Small intestine (tissue), 7 donors: ENCODE results near the gene NOL9. TPM values are rescaled to one million over a fixed set of nuclear protein-coding genes. Genes with fewer than 3 reads are reported as not detected.

Experiments
- DNase-seq, 2 donors: peaks; one replicate each; pipeline versions ENCODE4 v3.0.0 to v3.0.0-alpha.2; 2013
- FAIRE-seq: peaks from 2 replicates; lab custom pipeline; 2012; peaks lifted over from hg19 to GRCh38; lab: Jason Lieb, UNC
- H3K27ac ChIP-seq, 3 donors: one replicate each; pipeline ENCODE4 v1.5.1; 2013; ENCODE audit warnings: low read length in 2 of 3, mild to moderate bottlenecking in 2 of 3, control low read depth in 1 of 3, inconsistent platforms in 1 of 3, low read depth in 1 of 3, moderate library complexity in 1 of 3
- H3K27me3 ChIP-seq, 3 donors: one replicate each; pipeline ENCODE4 v1.6.1; 2013; ENCODE audit warnings: low read length in 3 of 3, inconsistent platforms in 1 of 3; ENCODE audit not compliant: control insufficient read depth in 3 of 3, insufficient read depth in 3 of 3
- H3K36me3 ChIP-seq, 3 donors: one replicate each; pipeline ENCODE4 v1.6.1; 2013; ENCODE audit warnings: low read length in 3 of 3, inconsistent platforms in 1 of 3, low read depth in 1 of 3, mild to moderate bottlenecking in 1 of 3, moderate library complexity in 1 of 3; ENCODE audit not compliant: control insufficient read depth in 3 of 3, insufficient read depth in 2 of 3
- H3K4me1 ChIP-seq, 3 donors: one replicate each; pipeline ENCODE4 v1.6.1; 2013; ENCODE audit warnings: low read length in 2 of 3, inconsistent platforms in 1 of 3, low read depth in 1 of 3, mild to moderate bottlenecking in 1 of 3, moderate library complexity in 1 of 3; ENCODE audit not compliant: control insufficient read depth in 3 of 3, insufficient read depth in 2 of 3
- H3K4me3 ChIP-seq, 3 donors: one replicate each; pipeline ENCODE4 v1.5.1; 2013; ENCODE audit warnings: low read length in 3 of 3, control low read depth in 1 of 3, inconsistent platforms in 1 of 3, low read depth in 1 of 3, mild to moderate bottlenecking in 1 of 3, moderate library complexity in 1 of 3
- H3K9me3 ChIP-seq, 2 donors: one replicate each; pipeline ENCODE4 v1.6.1; 2013; ENCODE audit warnings: low read depth in 1 of 2, low read length in 1 of 2; ENCODE audit not compliant: control insufficient read depth in 2 of 2, insufficient read depth in 1 of 2
- WGBS, 3 donors: extraction: QIAGEN DNeasy Blood & Tissue Kit; methylation state at CpG; one replicate each; pipeline ENCODE4 v1.1.7; 2013; 5-methylcytosine and 5-hydroxymethylcytosine counted together
- polyA plus RNA-seq, 4 donors: library from polyadenylated mRNA; stranded (reverse) in 3 of 4; unstranded in 1 of 4; fragments of 200-250 nt in 3 of 4; fragments of 120-200 nt in 1 of 4; gene quantifications; one replicate each; pipeline versions ENCODE4 v1.2.1 to v1.2.3, GENCODE V29; 2013
- donor health status: healthy with polysubstance abuse.
- donor health status: control.
- donor health status: control.
- donor health status: Bipolar disorder and iron deficiency.
- donor health status: healthy.

Gene NOL9
- polyA plus RNA-seq, 4 donors = 1.6 to 12.1 (median 3.9) TPM

DNA sequence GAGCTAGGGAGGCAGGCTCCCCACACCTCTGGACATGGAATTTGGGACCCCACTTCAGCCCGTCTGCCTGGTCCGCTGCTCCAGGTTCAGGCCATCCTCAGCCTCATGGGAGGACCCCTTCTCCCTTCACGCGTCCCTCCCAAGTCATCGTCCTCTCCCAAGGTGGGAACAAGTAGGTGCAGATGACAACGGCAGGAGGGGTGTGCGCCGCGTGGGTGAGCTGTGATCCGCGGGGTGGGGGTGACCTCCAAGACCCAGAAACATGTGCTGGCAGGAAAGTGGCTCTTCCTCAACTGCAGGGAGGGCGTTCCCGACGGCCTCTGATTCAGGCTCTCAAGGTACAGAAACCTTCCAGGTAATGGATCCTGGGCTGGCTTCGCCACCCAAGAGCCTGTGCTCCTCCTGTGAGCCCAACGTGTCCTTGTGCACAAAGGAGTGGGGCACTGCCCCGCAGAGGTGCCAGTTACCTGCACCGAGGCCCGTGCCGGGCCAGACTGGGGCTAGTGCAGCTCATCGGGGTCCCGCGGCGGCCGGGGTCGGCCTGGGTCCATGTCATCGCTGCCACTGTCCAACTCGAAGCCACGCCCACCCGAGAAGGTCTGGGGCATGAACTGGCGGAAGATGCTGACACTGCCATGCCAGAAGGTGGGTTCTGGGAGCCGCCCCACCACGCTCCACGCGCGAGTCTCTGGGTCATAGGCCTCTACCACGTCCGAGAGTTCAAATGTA is 38.7 kb upstream of the NOL9 start:
- H3K9me3 ChIP-seq = no peaks in the 10 kb centered on the region
- DNase-seq (no peak), FAIRE-seq (no peak)
- H3K4me3 ChIP-seq = no peak overlapping the region
- no peaks in the 10 kb centered on the region for H3K27me3 ChIP-seq
- no peak overlapping the region for H3K27ac ChIP-seq
- peaks cover 9 to 97% (median 13%) of the 10 kb centered on the region in 3 donors for H3K36me3 ChIP-seq
- 92 to 93% (median 92%) methylated on average over 37 to 38 of the region's 38 CpGs for WGBS, 3 donors
- H3K4me1 ChIP-seq = no peaks in the 10 kb centered on the region

DNA sequence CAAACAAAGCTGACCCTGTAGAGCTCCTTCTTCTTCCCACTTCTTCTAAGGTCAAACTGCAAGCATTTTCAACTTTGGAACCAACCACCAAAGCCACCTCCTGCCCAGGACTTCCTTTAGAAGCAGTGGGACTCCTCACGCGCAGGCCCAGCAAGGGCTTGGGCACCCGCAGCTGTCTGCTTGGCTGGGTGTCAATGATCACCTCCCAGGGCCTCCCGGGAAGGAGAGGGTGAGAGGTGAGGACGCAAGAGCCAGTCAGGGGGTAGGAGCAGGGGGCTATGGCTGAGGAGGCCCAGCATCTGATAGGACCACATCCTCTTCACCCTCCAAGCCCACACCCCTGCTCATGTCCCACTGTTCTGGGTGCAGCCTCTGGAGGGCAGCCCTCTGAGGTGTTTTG is 38.1 kb upstream of the NOL9 start:
- no peaks in the 10 kb centered on the region for H3K4me1 ChIP-seq
- H3K27me3 ChIP-seq = no peaks in the 10 kb centered on the region
- 42 to 47% (median 43%) methylated on average over 5 of the region's 5 CpGs for WGBS, 3 donors
- no peak for FAIRE-seq
- no peak for DNase-seq
- peaks cover 4 to 97% (median 13%) of the 10 kb centered on the region in 3 donors for H3K36me3 ChIP-seq
- H3K4me3 ChIP-seq = no peak overlapping the region
- no peak overlapping the region for H3K27ac ChIP-seq
- H3K9me3 ChIP-seq = no peaks in the 10 kb centered on the region

GRCh38 chr1:6591644-6592043 is 37.3 kb upstream of the NOL9 start:
- FAIRE-seq (no peak), DNase-seq (no peak)
- Histone ChIP-seq H3K4me3 (no peak overlapping the region), H3K27me3 (no peaks in the 10 kb centered on the region), H3K4me1 (no peaks in the 10 kb centered on the region), H3K36me3 (peaks cover 4 to 97% (median 11%) of the 10 kb centered on the region in 3 donors), H3K9me3 (no peaks in the 10 kb centered on the region), H3K27ac (no peak overlapping the region)
- 85 to 97% (median 88%) methylated on average over 6 of the region's 6 CpGs for WGBS, 3 donors

DNA sequence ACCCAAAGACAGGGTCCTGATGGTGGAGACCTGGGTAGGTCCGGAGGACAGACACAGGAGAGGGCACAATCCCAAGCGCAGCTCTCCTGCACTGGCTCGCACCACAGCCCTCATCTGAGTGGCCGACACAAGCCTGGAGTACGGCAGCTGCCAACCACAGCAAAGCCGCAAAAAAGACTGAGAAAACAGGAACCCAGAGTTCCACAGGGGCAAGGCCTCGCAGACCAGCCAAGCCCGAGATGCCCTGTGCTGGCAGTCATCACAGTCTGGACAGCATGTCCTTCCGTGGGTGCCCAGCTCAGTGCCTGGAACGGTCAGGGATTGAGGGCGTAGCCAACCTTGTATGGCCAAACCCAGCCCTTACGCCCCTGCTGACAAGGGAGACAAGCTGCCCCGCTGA is 36.9 kb upstream of the NOL9 start:
- Histone ChIP-seq H3K4me3 (no peak overlapping the region), H3K9me3 (no peaks in the 10 kb centered on the region), H3K36me3 (peaks cover 4 to 96% (median 10%) of the 10 kb centered on the region in 3 donors), H3K27ac (no peak overlapping the region), H3K27me3 (no peaks in the 10 kb centered on the region), H3K4me1 (no peaks in the 10 kb centered on the region)
- 75 to 86% (median 83%) methylated on average over 13 of the region's 13 CpGs for WGBS, 3 donors
- FAIRE-seq = no peak
- DNase-seq = no peak

- Histone ChIP-seq H3K36me3 (peaks cover 4 to 94% (median 10%) of the 10 kb centered on the region in 3 donors), H3K4me1 (no peaks in the 10 kb centered on the region), H3K9me3 (no peaks in the 10 kb centered on the region), H3K27ac (no peak overlapping the region), H3K27me3 (no peaks in the 10 kb centered on the region), H3K4me3 (no peak overlapping the region)
- FAIRE-seq (no peak), DNase-seq (no peak)
- 80 to 85% (median 83%) methylated on average over 7 of the region's 7 CpGs for WGBS, 3 donors
These were observed 35.7 kb upstream of the NOL9 start for GRCh38 chr1:6590046-6590445.

DNA sequence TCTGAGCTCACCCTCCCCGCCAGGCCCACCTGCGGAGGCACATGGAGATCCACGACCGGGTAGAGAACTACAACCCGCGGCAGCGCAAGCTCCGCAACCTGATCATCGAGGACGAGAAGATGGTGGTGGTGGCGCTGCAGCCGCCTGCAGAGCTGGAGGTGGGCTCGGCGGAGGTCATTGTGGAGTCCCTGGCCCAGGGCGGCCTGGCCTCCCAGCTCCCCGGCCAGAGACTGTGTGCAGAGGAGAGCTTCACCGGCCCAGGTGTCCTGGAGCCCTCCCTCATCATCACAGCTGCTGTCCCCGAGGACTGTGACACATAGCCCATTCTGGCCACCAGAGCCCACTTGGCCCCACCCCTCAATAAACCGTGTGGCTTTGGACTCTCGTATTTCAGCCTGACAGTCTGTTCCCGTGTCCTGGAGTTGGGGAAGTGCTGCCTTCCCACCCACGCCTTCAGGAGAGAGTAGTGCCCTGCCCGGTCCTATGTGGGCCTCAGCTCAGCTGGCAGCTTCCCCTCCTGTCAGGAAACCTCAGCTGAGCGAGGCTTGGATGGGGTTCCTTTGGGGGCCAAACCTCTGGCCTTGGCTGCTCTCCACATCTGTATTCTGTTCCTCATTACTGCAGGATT is 34.7 kb upstream of the NOL9 start:
- Histone ChIP-seq H3K36me3 (peaks cover 4 to 95% (median 10%) of the 10 kb centered on the region in 3 donors), H3K9me3 (no peaks in the 10 kb centered on the region), H3K27ac (no peak overlapping the region), H3K4me3 (no peak overlapping the region), H3K4me1 (no peaks in the 10 kb centered on the region), H3K27me3 (no peaks in the 10 kb centered on the region)
- 82 to 90% (median 88%) methylated on average over 24 of the region's 24 CpGs for WGBS, 3 donors
- no peak for FAIRE-seq
- no peak for DNase-seq

GRCh38 chr1:6588128-6588892 is 34.0 kb upstream of the NOL9 start:
- H3K4me1 ChIP-seq = no peaks in the 10 kb centered on the region

GRCh38 chr1:6587261-6588005 is 33.1 kb upstream of the NOL9 start:
- no peaks in the 10 kb centered on the region for H3K9me3 ChIP-seq
- no peak overlapping the region for H3K4me3 ChIP-seq
- no peak overlapping the region for H3K27ac ChIP-seq
- FAIRE-seq (no peak), DNase-seq (no peak)
- peaks cover 0 to 5% (median 0%) of the 10 kb centered on the region in 3 donors for H3K4me1 ChIP-seq
- H3K27me3 ChIP-seq = no peaks in the 10 kb centered on the region
- peaks cover 2 to 81% (median 10%) of the 10 kb centered on the region in 3 donors for H3K36me3 ChIP-seq
- 62 to 64% (median 62%) methylated on average over 13 of the region's 13 CpGs for WGBS, 3 donors

More at GRCh38 chr1:6588128-6588892, 34.0 kb upstream of the NOL9 start:
- Histone ChIP-seq H3K9me3 (no peaks in the 10 kb centered on the region), H3K27ac (no peak overlapping the region), H3K27me3 (no peaks in the 10 kb centered on the region), H3K4me3 (no peak overlapping the region), H3K36me3 (peaks cover 2 to 90% (median 10%) of the 10 kb centered on the region in 3 donors)
- WGBS, 3 donors = 66 to 82% (median 66%) methylated on average over 25 of the region's 25 CpGs
- peak in 1 of 2 donors; percentile 22 for DNase-seq
- FAIRE-seq = no peak
